ENCODE results near the gene GARIN5A. TPM values are rescaled to one million over a fixed set of nuclear protein-coding genes. Genes with fewer than 3 reads are reported as not detected.

The GARIN5A gene
- total and polyA plus RNA-seq, 10 donors = 0.42 to 1.4 (median 0.54) TPM; not detected in 6

GRCh38 chr19:50493171-50493570, 16.5 kb upstream of the GARIN5A start:
- peak; percentile 29 for DNase-seq

GRCh38 chr19:50492303-50493052, 15.8 kb upstream of the GARIN5A start:
- intact Hi-C loops (cut with DNase I; ENCODE audit: low total_unique reads) = no loop called here
- H3K4me3 ChIP-seq = no peak overlapping the region
- H3K36me3 ChIP-seq = peaks cover 0 to 11% (median 2%) of the 10 kb centered on the region in 6 donors
- no peak overlapping the region for H3K27ac ChIP-seq
- peaks cover 0 to 11% (median 0%) of the 10 kb centered on the region in 7 donors for H3K27me3 ChIP-seq (replicated peaks in 1 of 7)
- TF ChIP-seq POLR2A (IDR thresholded peaks at IDR 0.05) (no peak), POLR2AphosphoS5 (IDR thresholded peaks at IDR 0.05) (peak in 2 of 3 donors; percentile 37 to 41)
- TF ChIP-seq, protein P1, sequence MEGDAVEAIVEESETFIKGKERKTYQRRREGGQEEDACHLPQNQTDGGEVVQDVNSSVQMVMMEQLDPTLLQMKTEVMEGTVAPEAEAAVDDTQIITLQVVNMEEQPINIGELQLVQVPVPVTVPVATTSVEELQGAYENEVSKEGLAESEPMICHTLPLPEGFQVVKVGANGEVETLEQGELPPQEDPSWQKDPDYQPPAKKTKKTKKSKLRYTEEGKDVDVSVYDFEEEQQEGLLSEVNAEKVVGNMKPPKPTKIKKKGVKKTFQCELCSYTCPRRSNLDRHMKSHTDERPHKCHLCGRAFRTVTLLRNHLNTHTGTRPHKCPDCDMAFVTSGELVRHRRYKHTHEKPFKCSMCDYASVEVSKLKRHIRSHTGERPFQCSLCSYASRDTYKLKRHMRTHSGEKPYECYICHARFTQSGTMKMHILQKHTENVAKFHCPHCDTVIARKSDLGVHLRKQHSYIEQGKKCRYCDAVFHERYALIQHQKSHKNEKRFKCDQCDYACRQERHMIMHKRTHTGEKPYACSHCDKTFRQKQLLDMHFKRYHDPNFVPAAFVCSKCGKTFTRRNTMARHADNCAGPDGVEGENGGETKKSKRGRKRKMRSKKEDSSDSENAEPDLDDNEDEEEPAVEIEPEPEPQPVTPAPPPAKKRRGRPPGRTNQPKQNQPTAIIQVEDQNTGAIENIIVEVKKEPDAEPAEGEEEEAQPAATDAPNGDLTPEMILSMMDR (IDR thresholded peaks at IDR 0.05 in 8 of 11, conservative IDR thresholded peaks at IDR 0.05 in 3 of 11) = no peak
- no peak for DNase-seq
- no peaks in the 10 kb centered on the region for H3K9me3 ChIP-seq
- WGBS, 5 donors = 1 to 26% (median 7%) methylated on average over 9 to 12 of the region's 12 CpGs
- H3K4me1 ChIP-seq = peaks cover 0 to 29% (median 11%) of the 10 kb centered on the region in 6 donors

More at GRCh38 chr19:50493171-50493570, 16.5 kb upstream of the GARIN5A start:
- H3K27ac ChIP-seq = no peak overlapping the region
- no peaks in the 10 kb centered on the region for H3K9me3 ChIP-seq
- intact Hi-C loops (cut with DNase I; ENCODE audit: low total_unique reads) = no loop called here
- peaks cover 0 to 29% (median 11%) of the 10 kb centered on the region in 6 donors for H3K4me1 ChIP-seq
- H3K4me3 ChIP-seq = no peak overlapping the region
- TF ChIP-seq POLR2AphosphoS5 (IDR thresholded peaks at IDR 0.05) (no peak), POLR2A (IDR thresholded peaks at IDR 0.05) (no peak)
- TF ChIP-seq, protein P1 (IDR thresholded peaks at IDR 0.05 in 8 of 11, conservative IDR thresholded peaks at IDR 0.05 in 3 of 11) = no peak
- 65 to 82% (median 78%) methylated on average over 7 to 8 of the region's 8 CpGs for WGBS, 5 donors
- peaks cover 0 to 11% (median 2%) of the 10 kb centered on the region in 6 donors for H3K36me3 ChIP-seq
- H3K27me3 ChIP-seq (replicated peaks in 1 of 7) = peaks cover 0 to 8% (median 0%) of the 10 kb centered on the region in 7 donors

- 48 to 65% (median 52%) methylated on average over 26 of the region's 26 CpGs for WGBS, 5 donors
- Histone ChIP-seq H3K4me3 (no peak overlapping the region), H3K9me3 (no peaks in the 10 kb centered on the region), H3K27ac (no peak overlapping the region), H3K36me3 (peaks cover 0 to 11% (median 2%) of the 10 kb centered on the region in 6 donors), H3K4me1 (peaks cover 0 to 29% (median 11%) of the 10 kb centered on the region in 6 donors), H3K27me3 (replicated peaks in 1 of 7) (peaks cover 0 to 19% (median 0%) of the 10 kb centered on the region in 7 donors)
- DNase-seq = peak; percentile 54
- intact Hi-C loops (cut with DNase I; ENCODE audit: low total_unique reads) = no loop called here
- TF ChIP-seq POLR2A (IDR thresholded peaks at IDR 0.05) (no peak), POLR2AphosphoS5 (IDR thresholded peaks at IDR 0.05) (no peak)
- TF ChIP-seq, protein P1 (IDR thresholded peaks at IDR 0.05 in 8 of 11, conservative IDR thresholded peaks at IDR 0.05 in 3 of 11) = no peak
Measured at GRCh38 chr19:50490991-50491472, 14.4 kb upstream of the GARIN5A start.

DNA sequence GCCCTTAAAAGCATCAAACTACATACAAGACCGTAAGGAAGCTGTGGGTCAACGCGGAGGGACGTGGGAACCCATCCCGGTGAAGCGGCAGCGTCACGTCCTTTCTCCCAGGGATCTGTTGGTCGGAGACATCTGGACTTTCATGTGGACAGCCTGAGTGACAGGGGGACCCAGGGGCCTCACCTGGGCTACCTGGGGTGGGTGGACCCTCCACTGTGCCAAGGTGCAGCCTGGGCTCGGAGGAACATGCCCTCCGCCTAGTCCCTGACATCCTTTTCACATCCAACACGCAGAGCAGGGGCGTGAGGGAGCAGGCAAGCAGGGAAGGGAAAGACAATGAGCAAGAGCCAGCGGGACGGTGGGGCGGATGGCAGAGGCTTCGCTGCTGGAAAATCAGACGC, 13.8 kb upstream of the GARIN5A start:
- Histone ChIP-seq H3K36me3 (peaks cover 0 to 9% (median 2%) of the 10 kb centered on the region in 6 donors), H3K4me1 (peaks cover 0 to 29% (median 11%) of the 10 kb centered on the region in 6 donors), H3K4me3 (no peak overlapping the region), H3K9me3 (no peaks in the 10 kb centered on the region), H3K27me3 (replicated peaks in 1 of 7) (peaks cover 0 to 19% (median 0%) of the 10 kb centered on the region in 7 donors), H3K27ac (no peak overlapping the region)
- intact Hi-C loops (cut with DNase I; ENCODE audit: low total_unique reads) = no loop called here
- DNase-seq = peak; percentile 42
- 91 to 98% (median 96%) methylated on average over 15 to 18 of the region's 18 CpGs for WGBS, 5 donors
- TF ChIP-seq POLR2AphosphoS5 (IDR thresholded peaks at IDR 0.05) (peak in 2 of 3 donors; percentile 8 to 31), POLR2A (IDR thresholded peaks at IDR 0.05) (no peak)
- TF ChIP-seq, protein P1 (IDR thresholded peaks at IDR 0.05 in 8 of 11, conservative IDR thresholded peaks at IDR 0.05 in 3 of 11) = no peak
